ENCODE measurements around the gene RBM10. TPM values are rescaled to one million over a fixed set of nuclear protein-coding genes. Genes with fewer than 3 reads are reported as not detected.

RBM10 gene
- total and polyA plus RNA-seq, 9 of the 15 experiments (the other 6 are each of a cell fraction or from before 2014, with no cell fraction given) = 1.1 to 61.7 (median 31.5) TPM

- TF ChIP-seq HCFC1 (IDR thresholded peaks at IDR 0.05; ENCODE audit: low read depth, low read length) = peak; percentile 27; the same call in 1 of the 2 replicates
- TF ChIP-seq ELK1 (CRISPR knock-in tag; IDR thresholded peaks at IDR 0.05) = no peak
- TF ChIP-seq JUND (IDR thresholded peaks at IDR 0.05; ENCODE audit: borderline replicate concordance, low read depth, low read length) = peak; percentile 79
- peak; percentile 61; the same call in 2 of the 3 replicates for TF ChIP-seq JUND (tag; IDR thresholded peaks at IDR 0.05; ENCODE audit: borderline replicate concordance, low read depth, low read length)
- TF ChIP-seq RBFOX2 (IDR thresholded peaks at IDR 0.05; ENCODE audit: low read depth, low read length) = peak; percentile 97
- TF ChIP-seq CSDE1 (IDR thresholded peaks at IDR 0.05) = no peak
- peak; percentile 66; the same call in 1 of the 2 replicates for TF ChIP-seq JUN (IDR thresholded peaks at IDR 0.05; ENCODE audit: borderline replicate concordance, low read depth, low read length)
- no peak for TF ChIP-seq JUN (CRISPR knock-in tag; IDR thresholded peaks at IDR 0.05; ENCODE audit: borderline replicate concordance)
- TF ChIP-seq RREB1 (CRISPR knock-in tag; IDR thresholded peaks at IDR 0.05) = no peak
- TF ChIP-seq FOXP4 (CRISPR knock-in tag; IDR thresholded peaks at IDR 0.05; ENCODE audit: borderline replicate concordance) = no peak
- no peak for TF ChIP-seq JUNB (CRISPR knock-in tag; conservative IDR thresholded peaks at IDR 0.05)
- no peak for TF ChIP-seq DIDO1 (tag; IDR thresholded peaks at IDR 0.05; ENCODE audit: low read depth)
- no peak for TF ChIP-seq ZNF507 (tag; conservative IDR thresholded peaks at IDR 0.05)
- TF ChIP-seq HMGN3 (IDR thresholded peaks at IDR 0.05; ENCODE audit: borderline replicate concordance, extremely low read depth, insufficient read length, low read depth, low read length) = peak; percentile 59
- no peak for TF ChIP-seq MECOM (CRISPR knock-in tag; IDR thresholded peaks at IDR 0.05)
Measured at GRCh38 chrX:47193475-47194193, 48.6 kb downstream of the RBM10 start, which contains the start of gene UBA1 (continued).
